Stimulated activated naive CD8-positive, alpha-beta T cell treated with anti-CD3 and anti-CD28 coated beads, Interleukin-15, Interleukin-2, amounts not matched to agents 100 ng/mL and 50 ng/mL, for 24 hours (primary cell): ENCODE measurements around the gene CSF1R.

Source experiments
- H3K27ac Mint-ChIP-seq: one replicate; pipeline ENCODE4 v1.8.0; 2021; ENCODE audit warnings: mild to moderate bottlenecking, mixed read lengths
- H3K27me3 Mint-ChIP-seq: one replicate; pipeline ENCODE4 v1.8.0; 2021; ENCODE audit warnings: mixed read lengths
- H3K36me3 Mint-ChIP-seq: one replicate; pipeline ENCODE4 v1.8.0; 2021; ENCODE audit warnings: low read depth, mixed read lengths
- H3K4me1 Mint-ChIP-seq: one replicate; pipeline ENCODE4 v1.8.0; 2021; ENCODE audit warnings: low read depth, mixed read lengths
- H3K4me3 Mint-ChIP-seq: one replicate; pipeline ENCODE4 v1.8.0; 2021; ENCODE audit warnings: mild to moderate bottlenecking, mixed read lengths
- H3K9me3 Mint-ChIP-seq: one replicate; pipeline ENCODE4 v1.8.0; 2021; ENCODE audit warnings: mixed read lengths

Gene CSF1R

GRCh38 chr5:150114102-150114641 lies 27.8 kb upstream of the CSF1R start:
- H3K9me3 Mint-ChIP-seq = no peaks in the 10 kb centered on the region
- no peaks in the 10 kb centered on the region for H3K27me3 Mint-ChIP-seq
- no peak overlapping the region for H3K4me3 Mint-ChIP-seq
- no peaks in the 10 kb centered on the region for H3K36me3 Mint-ChIP-seq
- no peaks in the 10 kb centered on the region for H3K4me1 Mint-ChIP-seq
- H3K27ac Mint-ChIP-seq = no peak overlapping the region

GRCh38 chr5:150113047-150113744 lies 26.8 kb upstream of the CSF1R start:
- Mint-ChIP-seq H3K27me3 (peaks cover 4% of the 10 kb centered on the region), H3K4me1 (no peaks in the 10 kb centered on the region), H3K27ac (no peak overlapping the region), H3K4me3 (no peak overlapping the region), H3K36me3 (no peaks in the 10 kb centered on the region), H3K9me3 (no peaks in the 10 kb centered on the region)

- H3K27me3 Mint-ChIP-seq = peaks cover 5% of the 10 kb centered on the region
- no peak overlapping the region for H3K27ac Mint-ChIP-seq
- H3K9me3 Mint-ChIP-seq = no peaks in the 10 kb centered on the region
- no peak overlapping the region for H3K4me3 Mint-ChIP-seq
- H3K4me1 Mint-ChIP-seq = no peaks in the 10 kb centered on the region
- H3K36me3 Mint-ChIP-seq = no peaks in the 10 kb centered on the region
Measured at GRCh38 chr5:150112201-150113046, 26.1 kb upstream of the CSF1R start.

- H3K4me1 Mint-ChIP-seq = no peaks in the 10 kb centered on the region
- no peaks in the 10 kb centered on the region for H3K9me3 Mint-ChIP-seq
- no peak overlapping the region for H3K4me3 Mint-ChIP-seq
- H3K27ac Mint-ChIP-seq = no peak overlapping the region
- peaks cover 5% of the 10 kb centered on the region for H3K27me3 Mint-ChIP-seq
- H3K36me3 Mint-ChIP-seq = no peaks in the 10 kb centered on the region
Measured at GRCh38 chr5:150111122-150111521, 24.8 kb upstream of the CSF1R start.

GRCh38 chr5:150109921-150110320 lies 23.6 kb upstream of the CSF1R start:
- Mint-ChIP-seq H3K27me3 (peaks cover 5% of the 10 kb centered on the region), H3K4me1 (no peaks in the 10 kb centered on the region), H3K4me3 (no peak overlapping the region), H3K27ac (no peak overlapping the region), H3K9me3 (no peaks in the 10 kb centered on the region), H3K36me3 (no peaks in the 10 kb centered on the region)

- Mint-ChIP-seq H3K27me3 (peaks cover 5% of the 10 kb centered on the region), H3K27ac (no peak overlapping the region), H3K9me3 (no peaks in the 10 kb centered on the region), H3K4me3 (no peak overlapping the region), H3K36me3 (no peaks in the 10 kb centered on the region), H3K4me1 (no peaks in the 10 kb centered on the region)
Measured at GRCh38 chr5:150108711-150109514, 22.6 kb upstream of the CSF1R start.

GRCh38 chr5:150107909-150108447 lies 21.6 kb upstream of the CSF1R start:
- H3K27ac Mint-ChIP-seq = peak overlapping the region; percentile 4
- no peaks in the 10 kb centered on the region for H3K9me3 Mint-ChIP-seq
- peaks cover 5% of the 10 kb centered on the region for H3K27me3 Mint-ChIP-seq
- no peaks in the 10 kb centered on the region for H3K4me1 Mint-ChIP-seq
- H3K4me3 Mint-ChIP-seq = no peak overlapping the region
- H3K36me3 Mint-ChIP-seq = no peaks in the 10 kb centered on the region

GRCh38 chr5:150106674-150107426 lies 20.5 kb upstream of the CSF1R start:
- H3K9me3 Mint-ChIP-seq = no peaks in the 10 kb centered on the region
- H3K4me1 Mint-ChIP-seq = no peaks in the 10 kb centered on the region
- peaks cover 5% of the 10 kb centered on the region for H3K27me3 Mint-ChIP-seq
- H3K27ac Mint-ChIP-seq = no peak overlapping the region
- no peaks in the 10 kb centered on the region for H3K36me3 Mint-ChIP-seq
- no peak overlapping the region for H3K4me3 Mint-ChIP-seq

- Mint-ChIP-seq H3K4me3 (no peak overlapping the region), H3K27me3 (peaks cover 5% of the 10 kb centered on the region), H3K9me3 (no peaks in the 10 kb centered on the region), H3K4me1 (no peaks in the 10 kb centered on the region), H3K27ac (no peak overlapping the region), H3K36me3 (no peaks in the 10 kb centered on the region)
Measured at GRCh38 chr5:150105928-150106615, 19.7 kb upstream of the CSF1R start.

- H3K27me3 Mint-ChIP-seq = peaks cover 10% of the 10 kb centered on the region
- no peak overlapping the region for H3K4me3 Mint-ChIP-seq
- H3K36me3 Mint-ChIP-seq = no peaks in the 10 kb centered on the region
- no peaks in the 10 kb centered on the region for H3K9me3 Mint-ChIP-seq
- no peak overlapping the region for H3K27ac Mint-ChIP-seq
- no peaks in the 10 kb centered on the region for H3K4me1 Mint-ChIP-seq
Measured at GRCh38 chr5:150104550-150104870, 18.2 kb upstream of the CSF1R start.

- Mint-ChIP-seq H3K4me1 (no peaks in the 10 kb centered on the region), H3K36me3 (no peaks in the 10 kb centered on the region), H3K27me3 (peaks cover 12% of the 10 kb centered on the region), H3K27ac (no peak overlapping the region), H3K9me3 (no peaks in the 10 kb centered on the region), H3K4me3 (no peak overlapping the region)
Measured at GRCh38 chr5:150103678-150104549, 17.6 kb upstream of the CSF1R start.

GRCh38 chr5:150101023-150101422 lies 14.7 kb upstream of the CSF1R start:
- Mint-ChIP-seq H3K27ac (no peak overlapping the region), H3K36me3 (no peaks in the 10 kb centered on the region), H3K4me1 (no peaks in the 10 kb centered on the region), H3K4me3 (no peak overlapping the region), H3K27me3 (peaks cover 15% of the 10 kb centered on the region), H3K9me3 (no peaks in the 10 kb centered on the region)

GRCh38 chr5:150097152-150097551 lies 10.8 kb upstream of the CSF1R start:
- Mint-ChIP-seq H3K27ac (no peak overlapping the region), H3K4me1 (peaks cover 5% of the 10 kb centered on the region), H3K27me3 (peaks cover 33% of the 10 kb centered on the region), H3K9me3 (no peaks in the 10 kb centered on the region), H3K4me3 (no peak overlapping the region), H3K36me3 (no peaks in the 10 kb centered on the region)
